HepG2 (cell line): ENCODE measurements around the gene NBEAL1. TPM values are rescaled to one million over a fixed set of nuclear protein-coding genes. Genes with fewer than 3 reads are reported as not detected.

Source experiments
- NCOR1 ChIP-seq: fragments of 200-600 bp; sonication (generic); IDR thresholded peaks from 2 replicates; pipeline ENCODE4 v1.7.0; 2017; ENCODE audit warnings: antibody characterized with exemption, low read length, borderline replicate concordance
- TBL1XR1 ChIP-seq: fragments of 150-350 bp; IDR thresholded peaks from 2 replicates; pipeline ENCODE4 v1.6.1; 2014; ENCODE audit warnings: borderline replicate concordance, low read length; ENCODE audit not compliant: partially characterized antibody
- TMF1 ChIP-seq: sonication (generic); formaldehyde crosslinking; IDR thresholded peaks from 2 replicates; pipeline ENCODE4 v1.8.1; 2022; ENCODE audit warnings: low read depth, missing genetic modification reagents
- ZBTB21 ChIP-seq: sonication (generic); formaldehyde crosslinking; IDR thresholded peaks from 2 replicates; pipeline ENCODE4 v1.4.0; 2020; ENCODE audit warnings: missing genetic modification reagents
- ZKSCAN5 ChIP-seq: sonication (generic); formaldehyde crosslinking; IDR thresholded peaks from 2 replicates; pipeline ENCODE4 v1.5.1; 2020; ENCODE audit warnings: mild to moderate bottlenecking, missing genetic modification reagents
- ZNF224 ChIP-seq: sonication (generic); formaldehyde crosslinking; IDR thresholded peaks from 2 replicates; pipeline ENCODE4 v1.5.0; 2020; ENCODE audit warnings: mild to moderate bottlenecking, missing genetic modification reagents
- ZNF75D ChIP-seq: sonication (generic); formaldehyde crosslinking; IDR thresholded peaks from 2 replicates; pipeline ENCODE4 v1.8.1; 2023; ENCODE audit warnings: missing genetic modification reagents, mild to moderate bottlenecking, borderline replicate concordance
- polyA plus RNA-seq, 8 experiments: library from polyadenylated mRNA; depleted of rRNA in 3 of 8; stranded (reverse) in 7 of 8; unstranded in 1 of 8; fragments of >200 nt; fragmentation: Illumina TruSeq in 4 of 8; extraction: Trizol in 4 of 8; gene quantifications; 2 replicates each; pipeline versions ENCODE4 v1.2.1 to v1.2.3, GENCODE V29; 2011 to 2016; ENCODE audit warnings: low read depth in 4 of 8, missing spikeins in 1 of 8, mixed read lengths in 1 of 8; ENCODE audit not compliant: insufficient read depth in 1 of 8
- total RNA-seq, 5 experiments: library from RNA; depleted of rRNA; stranded (reverse); fragments of >200 nt; fragmentation: Illumina TruSeq; extraction: Trizol; gene quantifications; 2 replicates each; pipeline ENCODE4 v1.2.3, GENCODE V29; 2016; ENCODE audit warnings: low read depth in 1 of 5
- TF ChIP-seq, protein P1 (sequence below): sonication (generic); formaldehyde crosslinking; IDR thresholded peaks from 2 replicates; pipeline ENCODE4 v1.5.0; 2020; ENCODE audit warnings: mild to moderate bottlenecking, missing genetic modification reagents, borderline replicate concordance

Gene NBEAL1
- total and polyA plus RNA-seq, 2 of the 13 experiments (the other 11 are each of a cell fraction or from before 2014, with no cell fraction given), result 6.4 to 15.7 TPM

GRCh38 chr2:203021991-203022390 is 7.3 kb downstream of the NBEAL1 start (continued):
- TF ChIP-seq, protein P1, sequence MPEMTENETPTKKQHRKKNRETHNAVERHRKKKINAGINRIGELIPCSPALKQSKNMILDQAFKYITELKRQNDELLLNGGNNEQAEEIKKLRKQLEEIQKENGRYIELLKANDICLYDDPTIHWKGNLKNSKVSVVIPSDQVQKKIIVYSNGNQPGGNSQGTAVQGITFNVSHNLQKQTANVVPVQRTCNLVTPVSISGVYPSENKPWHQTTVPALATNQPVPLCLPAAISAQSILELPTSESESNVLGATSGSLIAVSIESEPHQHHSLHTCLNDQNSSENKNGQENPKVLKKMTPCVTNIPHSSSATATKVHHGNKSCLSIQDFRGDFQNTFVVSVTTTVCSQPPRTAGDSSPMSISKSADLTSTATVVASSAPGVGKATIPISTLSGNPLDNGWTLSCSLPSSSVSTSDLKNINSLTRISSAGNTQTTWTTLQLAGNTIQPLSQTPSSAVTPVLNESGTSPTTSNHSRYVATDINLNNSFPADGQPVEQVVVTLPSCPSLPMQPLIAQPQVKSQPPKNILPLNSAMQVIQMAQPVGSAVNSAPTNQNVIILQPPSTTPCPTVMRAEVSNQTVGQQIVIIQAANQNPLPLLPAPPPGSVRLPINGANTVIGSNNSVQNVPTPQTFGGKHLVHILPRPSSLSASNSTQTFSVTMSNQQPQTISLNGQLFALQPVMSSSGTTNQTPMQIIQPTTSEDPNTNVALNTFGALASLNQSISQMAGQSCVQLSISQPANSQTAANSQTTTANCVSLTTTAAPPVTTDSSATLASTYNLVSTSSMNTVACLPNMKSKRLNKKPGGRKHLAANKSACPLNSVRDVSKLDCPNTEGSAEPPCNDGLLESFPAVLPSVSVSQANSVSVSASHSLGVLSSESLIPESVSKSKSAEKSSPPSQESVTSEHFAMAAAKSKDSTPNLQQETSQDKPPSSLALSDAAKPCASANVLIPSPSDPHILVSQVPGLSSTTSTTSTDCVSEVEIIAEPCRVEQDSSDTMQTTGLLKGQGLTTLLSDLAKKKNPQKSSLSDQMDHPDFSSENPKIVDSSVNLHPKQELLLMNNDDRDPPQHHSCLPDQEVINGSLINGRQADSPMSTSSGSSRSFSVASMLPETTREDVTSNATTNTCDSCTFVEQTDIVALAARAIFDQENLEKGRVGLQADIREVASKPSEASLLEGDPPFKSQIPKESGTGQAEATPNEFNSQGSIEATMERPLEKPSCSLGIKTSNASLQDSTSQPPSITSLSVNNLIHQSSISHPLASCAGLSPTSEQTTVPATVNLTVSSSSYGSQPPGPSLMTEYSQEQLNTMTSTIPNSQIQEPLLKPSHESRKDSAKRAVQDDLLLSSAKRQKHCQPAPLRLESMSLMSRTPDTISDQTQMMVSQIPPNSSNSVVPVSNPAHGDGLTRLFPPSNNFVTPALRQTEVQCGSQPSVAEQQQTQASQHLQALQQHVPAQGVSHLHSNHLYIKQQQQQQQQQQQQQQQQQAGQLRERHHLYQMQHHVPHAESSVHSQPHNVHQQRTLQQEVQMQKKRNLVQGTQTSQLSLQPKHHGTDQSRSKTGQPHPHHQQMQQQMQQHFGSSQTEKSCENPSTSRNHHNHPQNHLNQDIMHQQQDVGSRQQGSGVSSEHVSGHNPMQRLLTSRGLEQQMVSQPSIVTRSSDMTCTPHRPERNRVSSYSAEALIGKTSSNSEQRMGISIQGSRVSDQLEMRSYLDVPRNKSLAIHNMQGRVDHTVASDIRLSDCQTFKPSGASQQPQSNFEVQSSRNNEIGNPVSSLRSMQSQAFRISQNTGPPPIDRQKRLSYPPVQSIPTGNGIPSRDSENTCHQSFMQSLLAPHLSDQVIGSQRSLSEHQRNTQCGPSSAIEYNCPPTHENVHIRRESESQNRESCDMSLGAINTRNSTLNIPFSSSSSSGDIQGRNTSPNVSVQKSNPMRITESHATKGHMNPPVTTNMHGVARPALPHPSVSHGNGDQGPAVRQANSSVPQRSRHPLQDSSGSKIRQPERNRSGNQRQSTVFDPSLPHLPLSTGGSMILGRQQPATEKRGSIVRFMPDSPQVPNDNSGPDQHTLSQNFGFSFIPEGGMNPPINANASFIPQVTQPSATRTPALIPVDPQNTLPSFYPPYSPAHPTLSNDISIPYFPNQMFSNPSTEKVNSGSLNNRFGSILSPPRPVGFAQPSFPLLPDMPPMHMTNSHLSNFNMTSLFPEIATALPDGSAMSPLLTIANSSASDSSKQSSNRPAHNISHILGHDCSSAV (CRISPR knock-in tag), result no peak
- TF ChIP-seq ZNF224 (CRISPR knock-in tag), result no peak
- TF ChIP-seq ZNF75D (CRISPR knock-in tag), result no peak
- TF ChIP-seq TBL1XR1, result no peak
- TF ChIP-seq TMF1, result no peak
- no peak for TF ChIP-seq ZBTB21 (CRISPR knock-in tag)
- no peak for TF ChIP-seq NCOR1
- TF ChIP-seq ZKSCAN5 (CRISPR knock-in tag), result no peak
